ENCODE data around the gene TMEM213. TPM values are rescaled to one million over a fixed set of nuclear protein-coding genes. Genes with fewer than 3 reads are reported as not detected.
"Not testable (repeated sequence)": the region's sequence is repeated elsewhere in the genome, so short reads cannot be mapped to it uniquely, and the experiment has no call there.

TMEM213 gene
- total and polyA plus RNA-seq, 10 of the 15 experiments (the other 5 are each of a cell fraction or from before 2014, with no cell fraction given), result not detected

- no peak for FAIRE-seq
- CTCF ChIA-PET, result no interaction called here
- Histone ChIP-seq H2AFZ (ENCODE audit: control insufficient read depth, low read depth, low read length) (no peak overlapping the region), H3K4me2 (ENCODE audit: control insufficient read depth, insufficient read depth) (no peak overlapping the region), H3K27ac (ENCODE audit: control insufficient read depth, insufficient read depth) (no peak overlapping the region), H3K79me2 (ENCODE audit: control insufficient read depth, insufficient read depth, low read length) (no peaks in the 10 kb centered on the region), H4K20me1 (ENCODE audit: control insufficient read depth, insufficient read depth) (no peaks in the 10 kb centered on the region), H3K36me3 (ENCODE audit: control insufficient read depth in 2 of 2, insufficient read depth in 2 of 2, low read length in 1 of 2) (no peaks in the 10 kb centered on the region), H3K4me3 (no peak overlapping the region), H3K4me1 (ENCODE audit: control insufficient read depth, insufficient read depth, low read length) (no peaks in the 10 kb centered on the region), H3K9ac (ENCODE audit: control insufficient read depth, insufficient read depth, low read length) (no peak overlapping the region), H3K27me3 (replicated peaks in 1 of 2; ENCODE audit: control insufficient read depth in 2 of 2, insufficient read depth in 2 of 2, low read length in 1 of 2) (no peaks in the 10 kb centered on the region), H3K9me3 (replicated peaks; ENCODE audit: control insufficient read depth, insufficient read depth, low read length) (no peaks in the 10 kb centered on the region; the same call in 2 of the 3 replicates)
- 13% methylated on average over 4 of the region's 4 CpGs for WGBS (ENCODE audit: insufficient coverage, insufficient replicate concordance, low lambda C conversion rate, missing lambda C conversion rate)
- in situ Hi-C loops (cut with MboI), result no loop called here
- TF ChIP-seq MTA2 (IDR thresholded peaks at IDR 0.05; ENCODE audit: low read depth) (no peak), DPF2 (IDR thresholded peaks at IDR 0.05) (no peak), RAD51 (IDR thresholded peaks at IDR 0.05) (no peak)
- no peak for ATAC-seq
- RAD21 ChIA-PET (ENCODE audit: unreplicated experiment), result no interaction called here
- POLR2A ChIA-PET, result no interaction called here
- DNase-seq (ENCODE audit: low read depth, low spot score), result no peak
- SMC1A ChIA-PET (ENCODE audit: uncharacterized antibody, unreplicated experiment), result no interaction called here
- BruUV-seq (replicated peaks), result no TSS peak
- intact Hi-C loops (cut with micrococcal nuclease; ENCODE audit: unreplicated experiment), result no loop called here
Measured at GRCh38 chr7:138809346-138809745, 11.6 kb downstream of the TMEM213 start.

- in situ Hi-C loops (cut with MboI); DNase-seq (ENCODE audit: low read depth, low spot score); intact Hi-C loops (cut with micrococcal nuclease; ENCODE audit: unreplicated experiment); H3K27me3 ChIP-seq (replicated peaks in 1 of 2; ENCODE audit: control insufficient read depth in 2 of 2, insufficient read depth in 2 of 2, low read length in 1 of 2); RAD21 ChIA-PET (ENCODE audit: unreplicated experiment); H3K9ac ChIP-seq (ENCODE audit: control insufficient read depth, insufficient read depth, low read length); H3K4me1 ChIP-seq (ENCODE audit: control insufficient read depth, insufficient read depth, low read length); CTCF ChIA-PET; H4K20me1 ChIP-seq (ENCODE audit: control insufficient read depth, insufficient read depth); H3K4me3 ChIP-seq; POLR2A ChIA-PET; H3K4me2 ChIP-seq (ENCODE audit: control insufficient read depth, insufficient read depth); H3K36me3 ChIP-seq (ENCODE audit: control insufficient read depth in 2 of 2, insufficient read depth in 2 of 2, low read length in 1 of 2); H3K27ac ChIP-seq (ENCODE audit: control insufficient read depth, insufficient read depth); BruUV-seq (replicated peaks); H3K9me3 ChIP-seq (replicated peaks; ENCODE audit: control insufficient read depth, insufficient read depth, low read length); FAIRE-seq; SMC1A ChIA-PET (ENCODE audit: uncharacterized antibody, unreplicated experiment); H3K79me2 ChIP-seq (ENCODE audit: control insufficient read depth, insufficient read depth, low read length); ATAC-seq; H2AFZ ChIP-seq (ENCODE audit: control insufficient read depth, low read depth, low read length): not testable (repeated sequence)
- 43% methylated on average over 2 of the region's 2 CpGs for WGBS (ENCODE audit: insufficient coverage, insufficient replicate concordance, low lambda C conversion rate, missing lambda C conversion rate)
Measured at GRCh38 chr7:138811327-138811726, 13.5 kb downstream of the TMEM213 start.
